A673 (cell line): ENCODE results near the gene CBL. TPM values are rescaled to one million over a fixed set of nuclear protein-coding genes. Genes with fewer than 3 reads are reported as not detected.

Experiments used
- BruUV-seq: library from RNA; stranded (reverse); fragments of 400-500 nt; replicated peaks from 2 replicates; lab custom pipeline; 2021; lab: Mats Ljungman, UMichigan
- CTCF ChIA-PET: fragments of 300-600 bp; sonication (Branson Sonifier 250); formaldehyde crosslinking; loops from one replicate; lab custom pipeline; 2022; ENCODE audit warnings: antibody characterized with exemption; lab: Charles Lee
- POLR2A ChIA-PET: fragments of 300-600 bp; sonication (Branson Sonifier 250); formaldehyde crosslinking; loops from one replicate; lab custom pipeline; 2022; ENCODE audit warnings: antibody characterized with exemption; ENCODE audit not compliant: low non-redundant PET; lab: Charles Lee
- DNase-seq: peaks from one replicate; pipeline ENCODE4 v3.0.0-alpha.2; 2015; ENCODE audit warnings: low spot score
- H3K27ac ChIP-seq: fragments of 200-600 bp; sonication (generic); 2 replicates; pipeline ENCODE4 v1.5.1; 2016; ENCODE audit warnings: mixed run types, low read depth, mild to moderate bottlenecking, mixed read lengths, antibody characterized with exemption, low read length; ENCODE audit not compliant: poor library complexity, severe bottlenecking
- H3K27me3 ChIP-seq: fragments of 200-600 bp; sonication (generic); replicated peaks from 2 replicates; pipeline ENCODE4 v1.6.1; 2017; ENCODE audit warnings: mixed run types, low read depth, mild to moderate bottlenecking, mixed read lengths, antibody characterized with exemption, low read length; ENCODE audit not compliant: insufficient read depth, poor library complexity
- H3K36me3 ChIP-seq: fragments of 200-600 bp; sonication (generic); 2 replicates; pipeline ENCODE4 v1.6.1; 2016; ENCODE audit warnings: mixed run types, mild to moderate bottlenecking, mixed read lengths, antibody characterized with exemption, low read length; ENCODE audit not compliant: insufficient read depth, poor library complexity, severe bottlenecking
- H3K4me1 ChIP-seq: fragments of 200-600 bp; sonication (generic); 2 replicates; pipeline ENCODE4 v1.6.1; 2017; ENCODE audit warnings: mixed run types, mild to moderate bottlenecking, mixed read lengths, antibody characterized with exemption, low read length; ENCODE audit not compliant: insufficient read depth, poor library complexity, severe bottlenecking
- H3K4me3 ChIP-seq: fragments of 200-600 bp; sonication (generic); 2 replicates; pipeline ENCODE4 v1.5.1; 2016; ENCODE audit warnings: low read depth, mixed run types, mild to moderate bottlenecking, mixed read lengths, low read length; ENCODE audit not compliant: poor library complexity, severe bottlenecking
- H3K9me3 ChIP-seq: fragments of 200-600 bp; sonication (generic); 2 replicates; pipeline ENCODE4 v1.6.1; 2016; ENCODE audit warnings: mixed run types, low read depth, mild to moderate bottlenecking, mixed read lengths, antibody characterized with exemption, low read length; ENCODE audit not compliant: poor library complexity, severe bottlenecking
- EZH2 ChIP-seq: fragments of 200-600 bp; sonication (generic); IDR thresholded peaks from 2 replicates; pipeline ENCODE4 v1.6.1; 2017; ENCODE audit warnings: borderline replicate concordance, low read depth, mild to moderate bottlenecking, mixed read lengths, antibody characterized with exemption, low read length; ENCODE audit not compliant: poor library complexity, severe bottlenecking
- intact Hi-C: fragments of 100-400 bp; cut with micrococcal nuclease; formaldehyde crosslinking; loops from one replicate; pipeline ENCODE4 v1.10.0; 2022; ENCODE audit not compliant: unreplicated experiment
- total RNA-seq: library from RNA; stranded (reverse); gene quantifications from 2 replicates; pipeline ENCODE4 v1.2.3, GENCODE V29; 2021
- TF ChIP-seq, protein P1 (sequence below): fragments of 300-800, 200-600 bp; sonication (generic); conservative IDR thresholded peaks from 2 replicates; pipeline ENCODE4 v1.5.1; 2017; ENCODE audit warnings: low read depth, mild to moderate bottlenecking, antibody characterized with exemption, low read length, moderate library complexity, mixed read lengths

Gene CBL
- total RNA-seq, 1 experiment from 2014 or later, result 40.7 TPM

DNA sequence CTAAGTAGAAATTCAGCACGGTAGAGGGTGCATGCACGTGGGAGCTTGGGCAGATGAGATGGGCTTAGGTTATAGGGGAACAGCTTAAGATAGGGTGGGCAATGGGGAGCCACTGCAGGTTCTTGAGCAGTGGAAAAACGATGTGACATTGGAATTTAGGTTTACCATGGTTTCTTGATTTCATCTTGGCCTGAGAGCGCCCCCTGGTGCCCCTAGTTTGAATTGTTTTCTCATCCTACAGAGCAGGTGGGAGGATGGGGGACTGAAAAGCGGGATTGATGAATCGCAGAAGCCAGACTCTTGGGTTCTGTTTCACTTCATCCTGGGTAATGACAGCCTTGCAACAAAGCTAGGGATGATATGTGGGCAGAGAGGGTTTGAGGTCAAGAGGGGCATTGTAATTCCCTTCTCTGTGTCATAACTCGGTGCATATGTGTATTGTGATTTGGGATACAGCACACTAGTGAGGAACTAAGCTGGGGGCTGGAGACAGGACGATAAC lies 117.4 kb downstream of the CBL start:
- Histone ChIP-seq H3K4me3 (no peak overlapping the region), H3K27ac (no peak overlapping the region), H3K4me1 (peaks cover 12% of the 10 kb centered on the region), H3K36me3 (no peaks in the 10 kb centered on the region), H3K27me3 (no peaks in the 10 kb centered on the region), H3K9me3 (no peaks in the 10 kb centered on the region)
- POLR2A ChIA-PET, result no interaction called here
- intact Hi-C loops, result loop anchor here (5.0 kb wide), 2 partner anchors 116 to 221 kb away; partner anchors contain the start of genes CBL and DPAGT1
- peak; percentile 85 for DNase-seq
- no TSS peak for BruUV-seq
- CTCF ChIA-PET, result interaction anchor here (0.6 to 3.0 kb wide), 4 partner anchors 14 to 135 kb away, joined by 3 to 33 read pairs (median 8); no protein-coding TSS in a partner anchor
- TF ChIP-seq EZH2, result no peak
- TF ChIP-seq, protein P1, sequence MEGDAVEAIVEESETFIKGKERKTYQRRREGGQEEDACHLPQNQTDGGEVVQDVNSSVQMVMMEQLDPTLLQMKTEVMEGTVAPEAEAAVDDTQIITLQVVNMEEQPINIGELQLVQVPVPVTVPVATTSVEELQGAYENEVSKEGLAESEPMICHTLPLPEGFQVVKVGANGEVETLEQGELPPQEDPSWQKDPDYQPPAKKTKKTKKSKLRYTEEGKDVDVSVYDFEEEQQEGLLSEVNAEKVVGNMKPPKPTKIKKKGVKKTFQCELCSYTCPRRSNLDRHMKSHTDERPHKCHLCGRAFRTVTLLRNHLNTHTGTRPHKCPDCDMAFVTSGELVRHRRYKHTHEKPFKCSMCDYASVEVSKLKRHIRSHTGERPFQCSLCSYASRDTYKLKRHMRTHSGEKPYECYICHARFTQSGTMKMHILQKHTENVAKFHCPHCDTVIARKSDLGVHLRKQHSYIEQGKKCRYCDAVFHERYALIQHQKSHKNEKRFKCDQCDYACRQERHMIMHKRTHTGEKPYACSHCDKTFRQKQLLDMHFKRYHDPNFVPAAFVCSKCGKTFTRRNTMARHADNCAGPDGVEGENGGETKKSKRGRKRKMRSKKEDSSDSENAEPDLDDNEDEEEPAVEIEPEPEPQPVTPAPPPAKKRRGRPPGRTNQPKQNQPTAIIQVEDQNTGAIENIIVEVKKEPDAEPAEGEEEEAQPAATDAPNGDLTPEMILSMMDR, result peak; percentile 93

DNA sequence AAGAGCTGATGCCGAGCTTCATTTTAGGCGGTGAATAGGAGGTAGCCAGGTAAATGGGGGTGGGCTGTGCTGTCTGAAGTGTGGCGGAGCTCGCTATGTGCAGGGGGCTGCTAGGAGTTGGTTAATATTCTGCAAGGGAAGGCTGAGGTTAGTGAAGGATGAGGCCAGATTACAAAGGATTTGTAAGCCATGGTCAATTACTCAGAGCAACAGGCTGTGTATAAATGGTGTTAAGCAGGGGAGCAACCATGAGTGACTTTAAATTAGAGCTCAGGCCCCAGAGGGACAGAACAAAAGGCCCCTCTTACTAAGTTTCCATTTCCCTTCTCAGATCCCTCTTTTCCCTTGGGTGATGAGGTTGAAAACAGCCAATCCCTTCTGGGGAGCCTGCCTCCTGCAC lies 118.0 kb downstream of the CBL start:
- H3K27ac ChIP-seq, result no peak overlapping the region
- intact Hi-C loops, result loop anchor here (5.0 kb wide), 2 partner anchors 117 to 222 kb away; partner anchors contain the start of genes CBL and DPAGT1
- H3K27me3 ChIP-seq, result no peaks in the 10 kb centered on the region
- POLR2A ChIA-PET, result no interaction called here
- H3K9me3 ChIP-seq, result no peaks in the 10 kb centered on the region
- TF ChIP-seq, protein P1, result no peak
- no peak for TF ChIP-seq EZH2
- no peaks in the 10 kb centered on the region for H3K36me3 ChIP-seq
- no peak for DNase-seq
- peaks cover 12% of the 10 kb centered on the region for H3K4me1 ChIP-seq
- CTCF ChIA-PET, result interaction anchor here (0.6 to 1.3 kb wide), 2 partner anchors 14 to 135 kb away, joined by 6 to 10 read pairs; no protein-coding TSS in a partner anchor
- H3K4me3 ChIP-seq, result no peak overlapping the region
- no TSS peak for BruUV-seq

GRCh38 chr11:119329320-119329719 lies 123.2 kb downstream of the CBL start:
- TF ChIP-seq, protein P1, result no peak
- H3K9me3 ChIP-seq, result no peaks in the 10 kb centered on the region
- no peaks in the 10 kb centered on the region for H3K27me3 ChIP-seq
- peaks cover 5% of the 10 kb centered on the region for H3K4me1 ChIP-seq
- intact Hi-C loops, result no loop called here
- no peak overlapping the region for H3K27ac ChIP-seq
- no peak for DNase-seq
- no peak overlapping the region for H3K4me3 ChIP-seq
- ChIA-PET CTCF (interaction anchor here (1.4 kb wide), 1 partner anchor 9 kb away, joined by 4 read pairs; no protein-coding TSS in a partner anchor), POLR2A (no interaction called here)
- no TSS peak for BruUV-seq
- H3K36me3 ChIP-seq, result no peaks in the 10 kb centered on the region
